Occipital lobe (tissue), 2 donors: ENCODE data around the gene TES. TPM values are rescaled to one million over a fixed set of nuclear protein-coding genes. Genes with fewer than 3 reads are reported as not detected.
"Not testable (repeated sequence)": the region's sequence is repeated elsewhere in the genome, so short reads cannot be mapped to it uniquely, and the experiment has no call there.

Source experiments
- DNase-seq: peaks from one replicate; lab custom pipeline; 2025; lab: John Stamatoyannopoulos, UW
- total RNA-seq: library from RNA; depleted of rRNA; stranded (reverse); fragments of >200 nt; gene quantifications from one replicate; pipeline ENCODE4 v1.2.3, GENCODE V29; 2014

The TES gene, protein sequence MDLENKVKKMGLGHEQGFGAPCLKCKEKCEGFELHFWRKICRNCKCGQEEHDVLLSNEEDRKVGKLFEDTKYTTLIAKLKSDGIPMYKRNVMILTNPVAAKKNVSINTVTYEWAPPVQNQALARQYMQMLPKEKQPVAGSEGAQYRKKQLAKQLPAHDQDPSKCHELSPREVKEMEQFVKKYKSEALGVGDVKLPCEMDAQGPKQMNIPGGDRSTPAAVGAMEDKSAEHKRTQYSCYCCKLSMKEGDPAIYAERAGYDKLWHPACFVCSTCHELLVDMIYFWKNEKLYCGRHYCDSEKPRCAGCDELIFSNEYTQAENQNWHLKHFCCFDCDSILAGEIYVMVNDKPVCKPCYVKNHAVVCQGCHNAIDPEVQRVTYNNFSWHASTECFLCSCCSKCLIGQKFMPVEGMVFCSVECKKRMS
- 13.4 TPM for total RNA-seq

DNA sequence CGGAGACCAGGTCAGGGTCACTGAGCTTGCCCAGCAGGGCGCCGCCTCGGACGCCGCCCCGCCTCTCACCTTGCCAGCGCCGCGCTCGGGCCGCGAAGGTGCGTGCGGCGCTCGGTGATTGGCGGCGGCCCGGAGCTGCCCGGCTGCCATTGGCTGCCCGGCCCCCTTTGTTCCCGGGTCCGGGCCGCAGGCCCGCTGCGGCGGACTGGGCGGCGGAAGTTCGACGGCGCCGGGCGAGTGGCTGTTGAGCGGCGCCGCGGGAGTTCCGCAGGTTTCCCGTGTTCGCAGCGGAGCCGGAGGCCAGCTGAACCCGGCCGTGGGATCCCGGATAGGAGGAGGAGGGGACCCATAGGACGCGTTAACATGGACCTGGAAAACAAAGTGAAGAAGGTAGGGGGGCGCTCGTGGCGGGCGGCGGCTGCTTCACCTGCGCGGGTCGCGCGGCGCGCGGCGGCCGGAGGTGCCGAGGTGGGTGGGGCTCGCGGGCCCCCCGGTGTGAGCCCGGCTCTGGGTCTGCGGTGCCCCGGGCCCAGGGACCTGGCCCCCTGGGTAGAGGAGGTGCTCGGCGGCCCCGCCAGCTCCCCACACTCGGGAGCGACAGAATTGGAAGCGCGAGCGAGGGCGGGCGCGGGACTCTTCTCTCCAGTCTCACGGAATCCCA, at the start of gene TES:
TES (plus strand) TSS at position 195 of the 661 bp plus-strand sequence; CDS start at position 364, 169 bp downstream.
- no peak for DNase-seq

DNA sequence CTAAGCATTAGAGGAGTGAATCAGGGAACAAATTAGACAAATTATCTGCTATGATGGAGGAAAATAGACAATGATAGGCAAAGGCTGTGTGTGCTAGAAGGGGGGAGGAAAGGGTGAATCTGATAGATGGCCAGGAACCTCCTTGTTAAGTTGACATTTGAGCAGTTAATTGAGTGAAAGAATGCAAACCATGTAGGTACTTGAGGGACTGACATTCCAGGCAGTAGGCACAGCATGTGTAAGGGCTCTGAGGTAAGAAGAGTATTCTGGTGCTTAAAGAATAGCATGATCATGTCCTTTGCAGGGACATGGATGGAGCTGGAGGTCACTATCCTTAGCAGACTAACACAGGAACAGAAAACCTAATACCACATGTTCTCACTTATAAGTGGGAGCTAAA, 48.6 kb upstream of the TES start:
- DNase-seq, result no peak

DNA sequence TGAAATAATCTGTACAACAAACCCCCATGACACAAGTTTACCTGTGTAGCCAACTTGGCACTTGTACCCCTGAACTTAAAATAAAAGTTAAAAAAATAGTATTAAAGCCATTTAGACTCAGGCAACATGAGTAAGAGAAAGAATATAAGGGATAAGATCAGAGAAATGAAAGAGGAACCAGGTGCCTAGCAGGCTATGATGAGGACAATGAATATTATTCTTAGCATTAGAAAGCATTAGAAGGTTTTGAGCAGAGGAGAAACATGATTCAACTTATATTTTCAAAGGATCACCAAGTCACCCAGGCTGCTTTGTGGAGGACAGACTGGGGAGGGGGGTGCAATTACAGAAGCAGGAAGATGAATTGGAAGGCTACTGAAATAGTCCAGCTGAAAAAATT, 48.1 kb upstream of the TES start:
- DNase-seq, result no peak

DNA sequence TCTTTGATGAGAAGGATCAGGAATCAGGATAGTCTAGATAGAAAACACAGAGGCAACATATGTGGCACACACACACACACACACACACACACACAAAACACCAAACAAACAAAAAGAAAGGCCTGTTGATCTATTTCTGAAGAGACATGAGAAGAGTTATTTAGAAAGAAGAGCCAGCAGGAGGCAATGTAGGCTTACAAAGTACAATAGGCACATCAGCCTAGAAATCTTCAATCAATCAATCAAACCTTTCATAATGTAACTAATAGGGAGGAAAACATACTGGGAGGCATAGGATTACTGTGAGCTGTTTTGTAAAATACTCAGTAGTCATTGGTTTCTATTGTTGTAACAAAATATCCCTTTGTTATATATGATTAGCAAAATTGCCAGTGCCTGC, 47.3 kb upstream of the TES start:
- DNase-seq, result no peak

DNA sequence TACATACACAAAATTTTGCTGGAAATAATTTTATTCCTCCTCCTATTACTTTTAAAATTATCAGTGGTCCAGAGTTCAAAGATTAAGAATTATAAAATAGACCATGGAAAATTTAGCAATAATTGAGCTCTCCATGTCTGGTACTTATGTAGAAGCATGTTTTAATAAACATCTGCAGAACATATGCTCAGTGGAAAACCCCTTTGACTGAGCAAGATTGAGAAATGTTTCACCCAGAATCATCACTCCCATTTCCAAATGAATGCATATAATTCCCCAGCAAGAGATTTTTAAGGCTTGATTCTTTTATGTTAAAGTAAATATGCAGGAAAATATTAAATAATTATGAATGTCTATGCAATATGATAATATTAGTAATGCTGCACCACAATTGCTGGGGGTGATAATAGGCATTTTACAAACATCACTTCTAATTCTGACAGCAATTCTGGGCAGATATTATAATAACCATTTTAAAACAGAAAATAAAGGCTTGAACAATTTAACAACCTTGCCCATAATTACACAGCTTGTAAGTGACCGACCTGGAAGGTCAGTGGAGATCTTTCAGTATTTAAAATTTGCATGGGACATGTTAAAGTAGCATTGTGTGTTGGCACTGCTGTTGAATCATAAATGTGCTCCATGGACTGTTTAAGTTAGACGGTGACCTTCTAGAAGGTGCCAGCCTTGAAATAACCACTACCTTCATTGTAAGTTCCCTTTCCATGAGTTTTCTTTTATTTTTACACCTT, 45.6 kb upstream of the TES start:
- no peak for DNase-seq

DNA sequence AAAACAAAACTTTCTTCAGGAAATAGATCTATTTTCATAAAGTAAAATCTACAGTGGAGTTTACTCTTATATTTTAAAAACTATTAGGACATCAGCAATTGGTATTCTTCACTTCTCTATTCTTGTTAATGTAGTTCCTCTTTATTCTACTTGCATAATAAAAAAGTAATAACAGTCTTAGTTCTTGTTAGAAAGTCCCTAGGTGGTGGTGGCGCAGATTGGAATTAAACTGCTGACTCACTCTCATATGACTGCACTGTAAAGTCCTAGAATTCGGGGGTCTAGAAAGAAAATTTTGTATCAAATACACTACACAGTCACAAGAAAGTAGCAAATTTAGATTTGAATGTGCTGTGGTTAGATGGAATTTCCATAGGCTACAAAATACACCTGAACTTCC, 44.6 kb upstream of the TES start:
- no peak for DNase-seq

DNA sequence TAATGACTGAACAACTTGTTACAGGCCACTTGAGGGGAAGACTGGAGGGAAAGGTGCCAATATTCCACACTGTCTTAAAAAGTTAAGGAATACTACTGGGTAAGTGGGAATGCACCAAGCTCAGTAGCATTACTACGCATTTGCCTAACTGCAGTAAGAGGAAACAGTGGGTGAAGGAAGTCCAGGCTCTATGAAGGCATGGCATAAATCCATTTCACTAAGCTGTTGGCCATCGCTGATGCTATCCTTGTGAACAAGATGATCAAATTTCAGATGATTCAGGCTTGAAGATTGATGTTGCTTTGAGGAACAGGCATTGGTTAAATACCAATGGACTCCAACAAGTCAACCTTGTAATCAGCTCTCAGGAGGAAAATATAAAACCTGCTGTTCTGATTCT, 44.2 kb upstream of the TES start:
- DNase-seq, result no peak

DNA sequence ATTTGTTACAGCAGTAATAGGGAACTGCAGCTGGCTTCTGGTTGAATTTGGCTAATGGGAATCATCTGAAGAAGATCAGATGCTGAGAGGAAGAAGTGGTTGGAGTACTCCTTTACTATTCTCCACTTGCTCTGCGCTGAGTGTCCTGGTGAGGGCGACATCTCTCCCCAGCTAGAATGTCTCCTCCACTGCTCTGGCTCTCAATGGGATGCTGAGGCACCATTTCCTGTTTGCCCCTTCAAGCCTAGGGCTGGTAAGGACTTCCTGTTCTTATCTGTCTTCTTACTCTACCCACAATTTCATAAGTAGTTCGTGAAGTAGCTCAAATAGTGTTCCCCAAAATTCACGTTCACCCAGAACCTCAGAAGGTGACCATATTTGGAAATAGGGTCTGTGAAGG, 43.2 kb upstream of the TES start:
- no peak for DNase-seq

DNA sequence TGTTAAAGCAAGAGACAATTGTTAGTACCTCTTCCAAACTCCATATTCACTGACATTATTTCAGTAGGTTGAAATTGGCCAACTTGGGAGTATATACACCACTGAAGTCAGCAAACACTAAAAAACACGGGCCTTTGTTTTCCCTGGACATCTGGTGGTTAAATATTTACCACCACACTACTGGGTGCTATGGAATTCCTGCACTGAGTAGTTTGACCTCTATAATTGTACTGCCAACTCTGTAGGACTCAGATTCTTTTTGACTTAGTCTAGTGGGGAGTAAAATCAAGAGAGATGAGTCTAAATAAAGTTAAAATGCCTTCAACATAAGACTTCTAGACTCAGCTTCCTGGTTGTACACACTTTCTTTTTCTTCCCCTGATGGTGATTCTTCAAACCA, 41.3 kb upstream of the TES start:
- DNase-seq, result no peak

DNA sequence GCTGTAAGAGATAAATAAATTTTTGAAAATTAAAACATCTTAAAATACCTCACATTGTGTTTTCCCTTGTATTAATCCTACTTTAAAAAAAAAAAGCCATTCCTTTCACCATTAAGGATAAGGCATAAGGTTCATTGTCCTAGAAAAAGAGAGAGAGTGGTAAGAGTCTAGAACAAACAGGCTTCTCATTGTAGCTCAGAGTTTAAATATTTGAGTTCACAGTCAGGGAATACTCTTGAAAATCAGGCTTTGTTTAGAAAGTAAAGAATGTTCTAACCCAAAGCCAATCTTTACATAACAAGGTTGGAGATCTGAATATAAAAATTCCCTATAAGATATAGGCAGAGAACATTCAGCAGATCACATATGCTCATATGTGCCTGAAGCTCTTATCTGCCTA, 40.2 kb upstream of the TES start:
- no peak for DNase-seq

DNA sequence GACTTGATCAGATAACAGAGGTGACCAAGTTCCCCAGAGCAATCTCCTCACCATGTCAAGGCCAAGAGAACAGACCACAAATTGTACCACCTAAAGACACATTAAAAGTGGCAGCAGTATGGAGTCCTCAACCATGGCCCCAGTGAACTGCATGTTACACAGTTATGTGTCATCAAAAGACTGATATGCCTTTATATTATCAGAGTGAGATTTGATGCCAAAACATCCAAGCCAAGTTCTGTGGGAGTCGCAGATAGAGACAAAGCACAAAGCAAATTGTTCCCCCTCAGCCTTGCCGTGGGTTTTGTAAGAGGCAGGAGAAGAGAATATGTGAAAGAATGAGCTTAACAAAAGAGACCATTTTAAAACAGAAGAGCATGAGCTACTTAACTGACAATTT, 39.2 kb upstream of the TES start:
- DNase-seq, result no peak

DNA sequence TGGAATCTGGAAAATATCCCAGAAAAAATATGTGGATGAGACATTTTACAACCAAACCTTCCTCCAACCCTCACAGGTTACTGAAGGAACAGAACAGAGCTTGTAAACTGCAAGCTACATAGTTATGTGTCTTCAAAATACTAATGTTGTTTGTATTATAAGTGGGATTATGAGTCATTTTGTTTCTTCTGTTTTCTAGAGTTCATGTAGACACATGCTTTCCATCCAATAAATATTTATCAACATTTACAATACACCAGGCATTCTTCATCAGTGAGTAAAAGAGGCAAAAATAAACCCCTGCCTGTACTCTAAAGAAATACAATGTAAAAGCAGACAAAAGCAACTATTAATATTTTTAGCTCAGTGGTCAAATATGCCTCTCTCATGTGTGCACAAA, 38.0 kb upstream of the TES start:
- no peak for DNase-seq

DNA sequence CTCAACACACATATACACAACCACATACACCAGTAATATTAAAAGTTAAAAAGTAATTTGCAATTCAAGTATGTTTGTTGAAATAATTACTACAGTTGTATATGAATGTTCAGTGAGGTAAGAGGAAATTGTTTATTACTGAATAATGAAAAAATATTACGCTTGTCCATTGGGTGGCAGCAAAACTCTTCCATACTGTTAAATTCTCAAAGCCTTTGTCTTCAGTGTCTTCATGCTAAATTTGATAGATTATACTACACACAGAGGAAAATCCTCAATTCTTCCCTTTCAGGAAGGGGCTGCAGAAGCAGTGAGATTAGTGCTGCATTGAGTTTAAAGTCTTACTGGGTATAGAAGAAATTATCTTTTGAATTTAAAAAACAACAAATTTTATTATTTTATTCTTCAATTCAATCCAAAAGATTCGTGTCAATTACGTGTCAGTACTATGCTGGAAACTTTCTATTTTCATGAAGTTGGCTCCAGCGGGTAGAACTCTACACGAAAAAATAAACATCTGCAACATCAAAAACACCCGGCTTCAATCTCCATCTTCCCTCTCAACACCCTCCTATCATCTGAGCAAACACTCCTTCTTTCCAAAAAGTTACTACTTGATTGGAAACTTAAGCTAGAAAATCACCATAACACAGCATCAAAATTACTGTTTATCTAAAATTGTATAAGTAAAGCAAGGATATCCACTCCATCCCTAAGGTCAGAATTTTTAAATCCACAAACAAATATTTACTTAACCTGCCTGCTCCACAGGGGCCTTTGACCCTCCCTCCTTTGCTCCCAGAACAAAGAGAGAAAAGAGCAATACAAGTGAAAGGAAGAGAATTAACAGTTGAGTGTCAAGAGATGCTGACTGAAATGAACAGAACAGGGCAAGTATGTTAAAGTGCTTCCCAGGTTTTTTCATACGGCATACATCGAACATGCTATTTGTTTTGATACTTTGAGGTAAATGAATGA, 37.0 kb upstream of the TES start:
- DNase-seq, result no peak

DNA sequence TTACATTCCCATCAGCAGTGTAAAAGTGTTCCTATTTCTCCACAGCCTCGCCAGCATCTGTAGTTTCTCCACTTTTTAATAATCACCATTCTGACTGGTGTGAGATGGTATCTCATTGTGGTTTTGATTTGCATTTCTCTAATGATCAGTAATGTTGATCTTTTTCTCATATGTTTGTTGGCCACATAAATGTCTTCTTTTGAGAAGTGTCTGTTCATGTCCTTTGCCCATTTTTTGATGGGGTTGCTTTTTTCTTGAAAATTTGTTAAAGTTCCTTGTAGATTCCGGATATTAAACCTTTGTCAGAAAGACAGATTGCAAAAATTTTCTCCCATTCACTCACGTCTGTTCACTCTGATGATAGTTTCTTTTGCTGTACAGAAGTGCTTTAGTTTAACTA, 35.2 kb upstream of the TES start:
- not testable (repeated sequence) for DNase-seq

DNA sequence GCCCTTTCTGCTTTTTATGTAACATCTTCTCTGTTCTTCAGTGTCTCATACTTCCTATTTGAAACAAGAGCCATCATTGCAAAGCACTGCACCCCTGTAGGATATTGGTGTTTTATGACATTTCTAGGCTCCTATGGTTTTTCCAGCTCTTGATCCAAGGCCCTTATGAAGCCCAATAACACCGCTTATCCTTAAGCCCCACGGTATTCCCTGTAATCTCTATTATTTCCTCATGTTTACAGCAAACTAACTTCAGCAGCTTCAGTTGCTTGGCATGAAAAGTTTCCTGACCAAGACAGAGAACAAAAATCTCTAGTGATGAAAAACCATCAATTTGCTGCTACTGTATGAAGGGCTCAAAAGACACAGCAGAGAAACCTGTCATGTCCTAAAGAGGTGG, 34.1 kb upstream of the TES start:
- no peak for DNase-seq

DNA sequence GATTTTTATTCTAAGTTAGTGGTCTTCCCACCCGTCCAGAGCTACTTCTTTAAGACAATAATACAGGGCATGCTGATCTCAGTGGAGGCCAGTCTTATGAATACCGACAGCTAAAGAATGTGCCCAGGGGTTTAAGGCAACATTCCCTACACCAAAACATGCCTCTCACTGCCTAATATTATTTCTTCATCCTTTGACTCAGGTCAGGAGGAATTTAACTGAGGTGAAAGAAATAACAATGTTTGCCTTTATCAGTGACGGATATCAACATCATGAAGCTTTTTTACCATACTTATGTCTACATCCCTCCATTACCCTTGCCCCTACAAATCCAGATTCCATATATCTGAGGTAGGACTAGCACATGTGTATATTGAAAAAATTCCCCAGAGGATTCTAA, 33.3 kb upstream of the TES start:
- DNase-seq, result no peak

DNA sequence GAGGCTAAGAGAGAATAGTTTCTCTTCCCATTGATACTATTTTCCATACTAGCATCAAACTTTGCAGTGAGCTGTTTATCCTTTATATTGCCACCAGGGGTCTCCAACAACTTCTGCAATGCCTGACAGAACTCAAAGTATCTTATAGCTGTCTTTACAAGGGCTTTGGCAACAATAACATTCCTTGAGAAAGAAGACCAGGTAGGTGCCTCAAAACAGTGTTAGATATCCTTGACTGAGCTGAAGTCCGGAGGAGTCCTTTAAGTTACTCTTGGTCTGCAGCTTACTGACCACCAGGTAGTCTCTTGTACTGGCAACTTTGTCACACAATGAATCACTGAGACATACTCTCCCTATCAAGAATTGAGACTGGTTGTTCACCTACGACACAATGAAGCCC, 30.0 kb upstream of the TES start:
- DNase-seq, result no peak

DNA sequence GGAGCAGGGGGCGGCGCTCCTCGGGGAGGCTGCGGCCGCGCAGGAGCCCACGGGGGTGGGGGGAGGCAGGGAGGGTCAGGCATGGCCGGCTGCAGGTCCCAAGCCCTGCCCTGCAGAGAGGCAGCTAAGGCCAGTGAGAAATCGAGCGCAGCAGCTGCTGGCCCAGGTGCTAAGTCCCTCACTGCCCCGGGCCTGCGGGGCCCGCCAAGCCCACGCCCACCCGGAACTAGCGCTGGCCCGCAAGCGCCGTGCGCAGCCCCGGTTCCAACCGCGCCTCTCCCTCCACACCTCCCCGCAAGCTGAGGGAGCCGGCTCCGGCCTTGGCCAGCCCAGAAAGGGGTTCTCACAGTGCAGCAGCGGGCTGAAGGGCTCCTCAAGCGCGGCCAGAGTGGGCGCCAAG, 28.3 kb upstream of the TES start:
- no peak for DNase-seq

DNA sequence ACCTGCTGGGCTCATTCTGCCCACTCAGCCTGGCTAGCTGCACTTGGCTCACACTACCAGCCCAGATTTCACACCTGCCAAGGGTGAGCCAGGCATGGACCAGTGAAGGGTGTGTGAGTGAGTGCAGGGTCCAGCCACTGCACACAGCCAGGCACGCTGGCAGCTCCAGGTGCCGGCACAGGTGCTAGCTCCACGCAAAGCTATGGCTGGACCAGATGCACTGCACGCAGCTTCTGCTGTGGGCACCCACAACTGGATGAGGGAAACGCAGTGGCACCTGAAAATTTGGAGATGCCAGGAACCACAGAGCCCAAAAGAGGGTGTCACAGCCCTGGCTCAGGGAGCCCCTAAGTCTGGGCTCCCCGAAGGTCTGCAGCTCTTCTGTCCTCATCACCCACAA, 24.9 kb upstream of the TES start:
- no peak for DNase-seq

DNA sequence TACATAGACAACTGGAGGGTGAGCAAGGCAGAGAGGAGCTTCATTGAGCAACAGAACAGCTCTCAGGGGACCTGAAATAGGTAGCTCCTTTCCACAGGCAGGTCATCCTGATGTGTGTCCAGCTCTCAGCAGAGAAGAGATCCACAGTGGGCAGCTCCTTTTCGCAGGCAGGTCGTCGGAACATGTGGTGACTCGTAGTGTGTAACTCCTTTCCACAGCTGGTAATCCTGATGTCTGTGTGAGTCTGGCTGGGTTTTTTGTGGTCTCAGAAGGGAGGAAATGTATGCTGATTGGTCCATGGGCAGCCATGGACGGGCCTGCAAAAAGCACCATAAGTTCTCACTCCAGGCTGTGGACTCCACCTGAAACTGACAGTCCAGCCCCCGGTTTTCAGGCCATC, 24.4 kb upstream of the TES start:
- no peak for DNase-seq

DNA sequence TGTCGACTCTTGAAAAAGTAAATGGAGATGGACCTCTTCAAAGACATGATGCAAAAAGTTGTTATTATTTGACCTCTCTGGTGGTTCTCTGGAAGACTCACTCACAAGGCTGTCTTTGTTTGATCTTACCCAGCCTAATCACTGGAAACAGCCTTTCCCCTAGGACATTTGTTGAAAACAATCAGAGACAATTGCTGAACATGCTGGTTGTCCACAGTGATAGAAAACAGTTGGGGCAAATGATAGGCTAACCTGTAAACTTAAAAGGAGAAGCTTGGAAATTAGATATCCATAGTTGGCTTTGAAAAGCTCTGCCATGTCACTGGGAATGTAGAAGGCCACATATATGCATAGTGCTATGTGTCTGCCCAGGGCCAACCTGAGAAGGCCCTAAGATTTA, 22.9 kb upstream of the TES start:
- no peak for DNase-seq
